HEK293 (cell line): ENCODE measurements around the gene LDLRAD4.

Experiments used
- CTCF ChIA-PET: fragments of 350-600 bp; formaldehyde crosslinking; extraction: SDS; loops from one replicate; lab custom pipeline; 2021; ENCODE audit warnings: antibody characterized with exemption; lab: Yijun Ruan, JAX
- POLR2A ChIA-PET: fragments of 300-600 bp; formaldehyde crosslinking; extraction: SDS; loops from one replicate; lab custom pipeline; 2020; ENCODE audit warnings: antibody characterized with exemption, inconsistent platforms; lab: Yijun Ruan, JAX
- H3K27ac ChIP-seq: fragments of 200-500 bp; sonication (Bioruptor generic); 2 replicates; pipeline ENCODE4 v1.5.1; 2014; ENCODE audit warnings: low read depth, low read length, control low read depth, inconsistent platforms; ENCODE audit errors: extremely low read depth
- H3K36me3 ChIP-seq, 2 experiments: fragments of 200-500 bp in 1 of 2; sonication (Bioruptor generic) in 1 of 2; 1 replicate in 1 of 2; 2 replicates in 1 of 2; pipeline ENCODE4 v1.5.1; 2014 to 2017; ENCODE audit warnings: inconsistent platforms in 2 of 2, low read length in 2 of 2; ENCODE audit not compliant: control insufficient read depth in 2 of 2, insufficient read depth in 1 of 2
- H3K4me1 ChIP-seq: fragments of 200-500 bp; sonication (Bioruptor generic); 2 replicates; pipeline ENCODE4 v1.5.1; 2014; ENCODE audit warnings: mild to moderate bottlenecking, low read length, inconsistent platforms; ENCODE audit not compliant: control insufficient read depth, insufficient read depth
- H3K4me3 ChIP-seq: 2 replicates; pipeline ENCODE4 v1.5.1; 2011; ENCODE audit warnings: low read depth, mild to moderate bottlenecking, control low read depth, low read length, moderate library complexity
- H3K9me3 ChIP-seq: fragments of 200-500 bp; sonication (Bioruptor generic); 2 replicates; pipeline ENCODE4 v1.5.1; 2014; ENCODE audit warnings: low read depth, low read length, inconsistent platforms; ENCODE audit not compliant: control insufficient read depth, insufficient read depth
- EGR2 ChIP-seq: fragments of 450-650 bp; formaldehyde crosslinking; IDR thresholded peaks from 2 replicates; pipeline ENCODE4 v1.5.1; 2016; ENCODE audit warnings: low read depth, missing biosample characterization, missing genetic modification characterization
- GLIS1 ChIP-seq: fragments of 450-650 bp; formaldehyde crosslinking; IDR thresholded peaks from 2 replicates; pipeline ENCODE4 v1.5.1; 2016; ENCODE audit warnings: missing biosample characterization, missing genetic modification characterization
- IKZF3 ChIP-seq: fragments of 450-650 bp; IDR thresholded peaks from 2 replicates; pipeline ENCODE4 v1.5.0; 2018; ENCODE audit warnings: missing biosample characterization, mild to moderate bottlenecking, missing genetic modification characterization, moderate library complexity
- KLF9 ChIP-seq: fragments of 450-650 bp; formaldehyde crosslinking; IDR thresholded peaks from 2 replicates; pipeline ENCODE4 v1.5.1; 2016; ENCODE audit warnings: missing biosample characterization, missing genetic modification characterization, low read depth
- REST ChIP-seq: fragments of 450-650 bp; formaldehyde crosslinking; IDR thresholded peaks from 2 replicates; pipeline ENCODE4 v1.5.1; 2016; ENCODE audit warnings: missing biosample characterization, missing genetic modification characterization
- SALL2 ChIP-seq: fragments of 450-650 bp; formaldehyde crosslinking; IDR thresholded peaks from 2 replicates; pipeline ENCODE4 v1.5.0; 2017; ENCODE audit warnings: missing biosample characterization, mild to moderate bottlenecking, missing genetic modification characterization, borderline replicate concordance
- ZBTB10 ChIP-seq: fragments of 450-650 bp; formaldehyde crosslinking; IDR thresholded peaks from 2 replicates; pipeline ENCODE4 v1.5.1; 2016; ENCODE audit warnings: missing biosample characterization, missing genetic modification characterization
- ZBTB48 ChIP-seq: fragments of 450-650 bp; formaldehyde crosslinking; IDR thresholded peaks from 2 replicates; pipeline ENCODE4 v1.5.1; 2016; ENCODE audit warnings: missing biosample characterization, missing genetic modification characterization
- ZNF175 ChIP-seq: fragments of 450-650 bp; formaldehyde crosslinking; IDR thresholded peaks from 2 replicates; pipeline ENCODE4 v1.5.1; 2016; ENCODE audit warnings: missing biosample characterization, missing genetic modification characterization
- ZNF23 ChIP-seq: fragments of 450-650 bp; formaldehyde crosslinking; IDR thresholded peaks from 2 replicates; pipeline ENCODE4 v1.5.1; 2016; ENCODE audit warnings: missing biosample characterization, missing genetic modification characterization, borderline replicate concordance
- ZNF280D ChIP-seq: fragments of 450-650 bp; formaldehyde crosslinking; IDR thresholded peaks from 2 replicates; pipeline ENCODE4 v1.5.1; 2016; ENCODE audit warnings: missing biosample characterization, missing genetic modification characterization
- ZNF335 ChIP-seq: fragments of 450-650 bp; formaldehyde crosslinking; conservative IDR thresholded peaks from 2 replicates; pipeline ENCODE4 v1.5.1; 2016; ENCODE audit warnings: missing biosample characterization, missing genetic modification characterization
- ZNF37A ChIP-seq: fragments of 450-650 bp; IDR thresholded peaks from 2 replicates; pipeline ENCODE4 v1.5.1; 2018; ENCODE audit warnings: missing biosample characterization, missing genetic modification characterization
- ZNF645 ChIP-seq: fragments of 450-650 bp; formaldehyde crosslinking; IDR thresholded peaks from 2 replicates; pipeline ENCODE4; 2016; ENCODE audit warnings: missing biosample characterization, missing genetic modification characterization
- ZNF660 ChIP-seq: fragments of 450-650 bp; IDR thresholded peaks from 2 replicates; pipeline ENCODE4 v1.5.1; 2018; ENCODE audit warnings: missing biosample characterization, mild to moderate bottlenecking, missing genetic modification characterization
- ZSCAN18 ChIP-seq: fragments of 450-650 bp; formaldehyde crosslinking; IDR thresholded peaks from 2 replicates; pipeline ENCODE4 v1.5.1; 2016; ENCODE audit warnings: missing biosample characterization, missing genetic modification characterization
- ZSCAN30 ChIP-seq: fragments of 450-650 bp; IDR thresholded peaks from 2 replicates; pipeline ENCODE4 v1.5.1; 2018; ENCODE audit warnings: missing biosample characterization, mild to moderate bottlenecking, missing genetic modification characterization, moderate library complexity

LDLRAD4 gene

GRCh38 chr18:13376841-13377351 lies 158.3 kb downstream of the LDLRAD4 start:
- Histone ChIP-seq H3K9me3 (no peaks in the 10 kb centered on the region), H3K4me1 (0 out of 2 replicates have a peak, but pooled peaks cover 3% of the 10 kb centered on the region), H3K36me3 (no peaks in the 10 kb centered on the region)
- TF ChIP-seq ZNF660 (tag by site-specific recombination), result no peak
- TF ChIP-seq ZBTB10 (tag by site-specific recombination), result no peak
- TF ChIP-seq IKZF3 (tag by site-specific recombination), result no peak
- TF ChIP-seq ZNF280D (tag by site-specific recombination), result no peak
- TF ChIP-seq ZNF645 (tag by site-specific recombination), result no peak
- no peak for TF ChIP-seq KLF9
- TF ChIP-seq SALL2 (tag by site-specific recombination), result no peak
- TF ChIP-seq ZNF175, result no peak
- no peak for TF ChIP-seq ZBTB48
- no peak for TF ChIP-seq EGR2
- no peak for TF ChIP-seq ZSCAN18 (tag by site-specific recombination)
- no peak for TF ChIP-seq ZNF23 (tag by site-specific recombination)
- TF ChIP-seq ZSCAN30, result no peak
- TF ChIP-seq ZNF335, result no peak
- no peak for TF ChIP-seq GLIS1 (tag by site-specific recombination)
- TF ChIP-seq REST (tag by site-specific recombination), result no peak
- no peak for TF ChIP-seq ZNF37A (tag by site-specific recombination)
- TF ChIP-seq, all 188 proteins: peak for 0
- POLR2A ChIA-PET, result no interaction called here
- CTCF ChIA-PET, result no interaction called here
- Histone ChIP-seq H3K4me3 (no peak overlapping the region), H3K27ac (no peak overlapping the region)
